GM23248 (cell line): Measurements from ENCODE around the gene SYNJ1.

ENCODE experiments used
- EZH2 ChIP-seq: fragments of 200-600 bp; sonication (generic); IDR thresholded peaks from 2 replicates; pipeline ENCODE4 v1.6.1; 2018; ENCODE audit warnings: antibody characterized with exemption, mild to moderate bottlenecking; ENCODE audit not compliant: insufficient read depth, poor library complexity, severe bottlenecking
- EZH2phosphoT487 ChIP-seq: fragments of 200-600 bp; sonication (generic); IDR thresholded peaks from 2 replicates; pipeline ENCODE4 v1.6.1; 2018; ENCODE audit warnings: antibody characterized with exemption, moderate library complexity, mild to moderate bottlenecking, low read depth; ENCODE audit not compliant: insufficient read depth

GRCh38 chr21:32713726-32714125 lies 14.1 kb downstream of the SYNJ1 start:
- no peak for TF ChIP-seq EZH2
- TF ChIP-seq EZH2phosphoT487: no peak
